Measurements from ENCODE around the gene DFFB. TPM values are rescaled to one million over a fixed set of nuclear protein-coding genes. Genes with fewer than 3 reads are reported as not detected.

The DFFB gene
- total and polyA plus RNA-seq, 2 experiments from 2014 or later, result 5.5 to 6.2 TPM

GRCh38 chr1:3929126-3929525, 71.8 kb downstream of the DFFB start:
- Histone ChIP-seq H3K9me3 (ENCODE audit: low read depth) (no peaks in the 10 kb centered on the region), H4K20me1 (ENCODE audit: insufficient read depth, poor library complexity, severe bottlenecking) (no peaks in the 10 kb centered on the region), H3K79me2 (no peaks in the 10 kb centered on the region), H3K4me3 (no peak overlapping the region), H3K36me3 (replicated peaks; ENCODE audit: insufficient read depth, low read depth) (no peaks in the 10 kb centered on the region), H3K27ac (no peak overlapping the region), H3K4me1 (ENCODE audit: insufficient read depth) (no peaks in the 10 kb centered on the region), H3K4me2 (no peak overlapping the region), H3K27me3 (peaks cover 16% of the 10 kb centered on the region), H2AFZ (no peak overlapping the region), H3K9me2 (replicated peaks; ENCODE audit: insufficient read depth) (no peaks in the 10 kb centered on the region)
- 79% methylated on average over 5 of the region's 5 CpGs for WGBS (ENCODE audit: low lambda C conversion rate, missing lambda C conversion rate)
- no peak for TF ChIP-seq EZH2phosphoT487 (IDR thresholded peaks at IDR 0.05; ENCODE audit: low read depth, severe bottlenecking, unreplicated experiment)
- TF ChIP-seq, protein P1, sequence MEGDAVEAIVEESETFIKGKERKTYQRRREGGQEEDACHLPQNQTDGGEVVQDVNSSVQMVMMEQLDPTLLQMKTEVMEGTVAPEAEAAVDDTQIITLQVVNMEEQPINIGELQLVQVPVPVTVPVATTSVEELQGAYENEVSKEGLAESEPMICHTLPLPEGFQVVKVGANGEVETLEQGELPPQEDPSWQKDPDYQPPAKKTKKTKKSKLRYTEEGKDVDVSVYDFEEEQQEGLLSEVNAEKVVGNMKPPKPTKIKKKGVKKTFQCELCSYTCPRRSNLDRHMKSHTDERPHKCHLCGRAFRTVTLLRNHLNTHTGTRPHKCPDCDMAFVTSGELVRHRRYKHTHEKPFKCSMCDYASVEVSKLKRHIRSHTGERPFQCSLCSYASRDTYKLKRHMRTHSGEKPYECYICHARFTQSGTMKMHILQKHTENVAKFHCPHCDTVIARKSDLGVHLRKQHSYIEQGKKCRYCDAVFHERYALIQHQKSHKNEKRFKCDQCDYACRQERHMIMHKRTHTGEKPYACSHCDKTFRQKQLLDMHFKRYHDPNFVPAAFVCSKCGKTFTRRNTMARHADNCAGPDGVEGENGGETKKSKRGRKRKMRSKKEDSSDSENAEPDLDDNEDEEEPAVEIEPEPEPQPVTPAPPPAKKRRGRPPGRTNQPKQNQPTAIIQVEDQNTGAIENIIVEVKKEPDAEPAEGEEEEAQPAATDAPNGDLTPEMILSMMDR (IDR thresholded peaks at IDR 0.05; ENCODE audit: poor library complexity), result no peak
- DNase-seq (ENCODE audit: low spot score), result no peak

DNA sequence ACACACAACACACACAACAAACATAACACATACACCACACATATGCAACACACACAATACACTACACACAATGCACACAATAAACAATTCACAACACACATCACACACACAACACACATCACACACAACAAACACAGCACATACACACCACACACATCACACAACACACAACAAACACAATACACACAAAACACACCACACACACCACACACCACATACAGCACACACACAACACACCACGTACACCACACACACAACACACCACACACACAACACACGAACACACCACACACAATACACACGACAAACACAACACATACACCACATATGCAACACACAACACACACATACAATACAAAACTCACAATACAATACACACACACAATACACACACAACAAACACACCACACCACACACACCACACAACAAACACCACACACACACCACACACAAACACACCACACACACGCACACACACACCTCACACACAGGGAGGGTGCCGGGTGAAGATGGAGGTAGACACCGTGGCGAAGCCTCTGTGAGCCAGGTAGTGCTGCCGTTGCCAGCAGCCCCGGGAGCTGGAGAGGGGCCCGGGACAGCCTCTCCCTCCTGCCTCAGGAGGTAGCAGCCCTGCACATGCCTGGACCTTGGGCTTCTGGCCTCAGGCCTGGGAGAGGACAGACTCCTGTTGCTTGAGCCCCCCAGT, 73.2 kb downstream of the DFFB start:
- H4K20me1 ChIP-seq (ENCODE audit: insufficient read depth, poor library complexity, severe bottlenecking), result no peaks in the 10 kb centered on the region
- no peaks in the 10 kb centered on the region for H3K9me2 ChIP-seq (replicated peaks; ENCODE audit: insufficient read depth)
- H2AFZ ChIP-seq, result no peak overlapping the region
- no peak for DNase-seq (ENCODE audit: low spot score)
- peaks cover 16% of the 10 kb centered on the region for H3K27me3 ChIP-seq
- TF ChIP-seq, protein P1 (IDR thresholded peaks at IDR 0.05; ENCODE audit: poor library complexity), result no peak
- TF ChIP-seq EZH2 (IDR thresholded peaks at IDR 0.05; ENCODE audit: borderline replicate concordance) (no peak), EZH2phosphoT487 (IDR thresholded peaks at IDR 0.05; ENCODE audit: low read depth, severe bottlenecking, unreplicated experiment) (no peak)
- no peak overlapping the region for H3K27ac ChIP-seq
- no peaks in the 10 kb centered on the region for H3K4me1 ChIP-seq (ENCODE audit: insufficient read depth)
- no peak overlapping the region for H3K4me3 ChIP-seq
- H3K79me2 ChIP-seq, result no peaks in the 10 kb centered on the region
- 86% methylated on average over 10 of the region's 10 CpGs for WGBS (ENCODE audit: low lambda C conversion rate, missing lambda C conversion rate)
- no peaks in the 10 kb centered on the region for H3K9me3 ChIP-seq (ENCODE audit: low read depth)
- H3K4me2 ChIP-seq, result no peak overlapping the region
- H3K36me3 ChIP-seq (replicated peaks; ENCODE audit: insufficient read depth, low read depth), result no peaks in the 10 kb centered on the region

GRCh38 chr1:3931007-3931912, 74.0 kb downstream of the DFFB start:
- TF ChIP-seq EZH2 (IDR thresholded peaks at IDR 0.05; ENCODE audit: borderline replicate concordance) (no peak), EZH2phosphoT487 (IDR thresholded peaks at IDR 0.05; ENCODE audit: low read depth, severe bottlenecking, unreplicated experiment) (no peak)
- TF ChIP-seq, protein P1 (IDR thresholded peaks at IDR 0.05; ENCODE audit: poor library complexity), result no peak
- no peak overlapping the region for H3K27ac ChIP-seq
- no peaks in the 10 kb centered on the region for H3K4me1 ChIP-seq (ENCODE audit: insufficient read depth)
- H3K9me2 ChIP-seq (replicated peaks; ENCODE audit: insufficient read depth), result no peaks in the 10 kb centered on the region
- no peak overlapping the region for H2AFZ ChIP-seq
- H3K9me3 ChIP-seq (ENCODE audit: low read depth), result no peaks in the 10 kb centered on the region
- no peaks in the 10 kb centered on the region for H4K20me1 ChIP-seq (ENCODE audit: insufficient read depth, poor library complexity, severe bottlenecking)
- H3K4me2 ChIP-seq, result no peak overlapping the region
- 71% methylated on average over 17 of the region's 17 CpGs for WGBS (ENCODE audit: low lambda C conversion rate, missing lambda C conversion rate)
- peaks cover 16% of the 10 kb centered on the region for H3K27me3 ChIP-seq
- no peak overlapping the region for H3K4me3 ChIP-seq
- no peaks in the 10 kb centered on the region for H3K36me3 ChIP-seq (replicated peaks; ENCODE audit: insufficient read depth, low read depth)
- DNase-seq (ENCODE audit: low spot score), result no peak
- no peaks in the 10 kb centered on the region for H3K79me2 ChIP-seq

Measured in hepatocyte (in vitro differentiated cells).